HepG2 (cell line): ENCODE data around the gene SFTA2. TPM values are rescaled to one million over a fixed set of nuclear protein-coding genes. Genes with fewer than 3 reads are reported as not detected.

ENCODE experiments used
- ATAC-seq: fragments of 200-7000 bp; cut with Tn5 transposase; 3 replicates; pipeline ENCODE4 v1.9.1; 2020; ENCODE audit warnings: mild to moderate bottlenecking, moderate library complexity
- BruUV-seq: library from RNA; stranded (reverse); fragments of 400-500 nt; replicated peaks from 2 replicates; lab custom pipeline; 2021; lab: Mats Ljungman, UMichigan
- CTCF ChIA-PET: fragments of 300-600 bp; formaldehyde crosslinking; extraction: SDS; loops from one replicate; lab custom pipeline; 2021; ENCODE audit warnings: low total read pairs, inconsistent platforms, low intra/inter-chr PET ratio; lab: Yijun Ruan, JAX
- POLR2A ChIA-PET: fragments of 350-600 bp; sonication (Branson Sonifier 250); formaldehyde crosslinking; loops from one replicate; lab custom pipeline; 2020; ENCODE audit warnings: antibody characterized with exemption, inconsistent platforms; lab: Yijun Ruan, JAX
- DNase-seq: peaks from one replicate; pipeline ENCODE4 v3.0.0-alpha.2; 2015; ENCODE audit warnings: low spot score
- FAIRE-seq: peaks from 3 replicates; lab custom pipeline; 2011; peaks lifted over from hg19 to GRCh38; lab: Jason Lieb, UNC
- H2AFZ ChIP-seq: one replicate; pipeline ENCODE4 v1.6.1; 2011; ENCODE audit warnings: low read length, inconsistent platforms
- H3K27ac ChIP-seq: fragments of 300-600 bp; 3 replicates; pipeline ENCODE4 v1.8.0; 2011; ENCODE audit warnings: mixed run types, mild to moderate bottlenecking, mixed read lengths, low read length, inconsistent platforms; ENCODE audit not compliant: insufficient read depth; ENCODE audit errors: extremely low read length
- H3K27me3 ChIP-seq, 2 experiments: fragments of 200-600 bp in 1 of 2; 2 replicates in 1 of 2; 3 replicates in 1 of 2; pipeline versions ENCODE4 v1.6.0 to v1.8.0; 2011; ENCODE audit warnings: low read length in 2 of 2, mild to moderate bottlenecking in 2 of 2, moderate library complexity in 2 of 2, inconsistent platforms in 1 of 2; ENCODE audit not compliant: insufficient read depth in 2 of 2, control insufficient read depth in 1 of 2
- H3K36me3 ChIP-seq, 2 experiments: fragments of 200-600 bp in 1 of 2; replicated peaks in 1 of 2; 2 replicates in 1 of 2; 3 replicates in 1 of 2; pipeline versions ENCODE4 v1.5.1 to v1.8.0; 2011; ENCODE audit warnings: low read length in 2 of 2, inconsistent platforms in 1 of 2; ENCODE audit not compliant: insufficient read depth in 2 of 2, control insufficient read depth in 1 of 2
- H3K4me1 ChIP-seq: 2 replicates; pipeline ENCODE4 v1.5.1; 2012; ENCODE audit warnings: low read length, inconsistent platforms; ENCODE audit not compliant: insufficient read depth
- H3K4me2 ChIP-seq: 2 replicates; pipeline ENCODE4 v1.6.0; 2011; ENCODE audit warnings: low read depth, low read length, inconsistent platforms
- H3K4me3 ChIP-seq, 3 experiments: fragments of 200-600 bp in 1 of 3; sonication (generic), shearing (Covaris generic) in 1 of 3; replicated peaks in 1 of 3; 2 replicates each; pipeline ENCODE4 v1.5.1; 2011 to 2016; ENCODE audit warnings: low read length in 3 of 3, inconsistent platforms in 2 of 3, low read depth in 2 of 3, mild to moderate bottlenecking in 2 of 3, control low read depth in 1 of 3, mixed read lengths in 1 of 3; ENCODE audit not compliant: insufficient read depth in 1 of 3
- H3K79me2 ChIP-seq: one replicate; pipeline ENCODE4 v1.6.1; 2011; ENCODE audit warnings: low read length, inconsistent platforms; ENCODE audit not compliant: insufficient read depth
- H3K9ac ChIP-seq: 2 replicates; pipeline ENCODE4 v1.6.0; 2011; ENCODE audit warnings: mild to moderate bottlenecking, low read depth, low read length, inconsistent platforms; ENCODE audit not compliant: insufficient read depth
- H3K9me3 ChIP-seq: 2 replicates; pipeline ENCODE4 v1.5.1; 2012; ENCODE audit warnings: mild to moderate bottlenecking, low read length
- H4K20me1 ChIP-seq: 2 replicates; pipeline ENCODE4 v1.6.0; 2011; ENCODE audit warnings: inconsistent platforms, mild to moderate bottlenecking, low read length, moderate library complexity; ENCODE audit not compliant: insufficient read depth
- GLI4 ChIP-seq: sonication (generic); formaldehyde crosslinking; IDR thresholded peaks from 2 replicates; pipeline ENCODE4 v1.5.1; 2020; ENCODE audit warnings: missing genetic modification reagents, mild to moderate bottlenecking, moderate library complexity, borderline replicate concordance
- HNF4G ChIP-seq, 2 experiments: sonication (generic) in 1 of 2; formaldehyde crosslinking in 1 of 2; IDR thresholded peaks; 2 replicates each; pipeline versions ENCODE4 v1.4.0 to v1.6.1; 2011 to 2020; ENCODE audit warnings: borderline replicate concordance in 2 of 2, low read depth in 2 of 2, mild to moderate bottlenecking in 2 of 2, low read length in 1 of 2, missing genetic modification reagents in 1 of 2, moderate library complexity in 1 of 2
- NR3C1 ChIP-seq: sonication (generic); formaldehyde crosslinking; IDR thresholded peaks from 2 replicates; pipeline ENCODE4 v1.4.0; 2020; ENCODE audit warnings: missing genetic modification reagents
- SP2 ChIP-seq: sonication (generic); formaldehyde crosslinking; IDR thresholded peaks from 2 replicates; pipeline ENCODE4 v1.5.1; 2020; ENCODE audit warnings: mild to moderate bottlenecking, missing genetic modification reagents
- U2AF1 ChIP-seq: fragments of 200-400 bp; formaldehyde crosslinking; optimal IDR thresholded peaks from 2 replicates; pipeline ENCODE3; 2017; ENCODE audit warnings: mild to moderate bottlenecking, low read depth, low read length
- ZFP91 ChIP-seq: sonication (generic); formaldehyde crosslinking; IDR thresholded peaks from 2 replicates; pipeline ENCODE4 v1.9.0; 2022; ENCODE audit warnings: missing genetic modification reagents, mild to moderate bottlenecking, borderline replicate concordance
- ZGPAT ChIP-seq: IDR thresholded peaks from 2 replicates; pipeline ENCODE4 v1.6.1; 2016; ENCODE audit warnings: mild to moderate bottlenecking
- ZNF343 ChIP-seq: sonication (generic); formaldehyde crosslinking; IDR thresholded peaks from 2 replicates; pipeline ENCODE4 v1.4.0; 2020; ENCODE audit warnings: mild to moderate bottlenecking, missing genetic modification reagents
- WGBS: methylation state at CpG from one replicate; pipeline ENCODE4 v1.1.6; 2017; ENCODE audit warnings: low lambda C conversion rate; 5-methylcytosine and 5-hydroxymethylcytosine counted together
- in situ Hi-C: cut with HindIII; loops from 2 replicates; pipeline ENCODE4 v1.10.0; 2017; ENCODE audit warnings: low pct_unique_long_range_greater_than_20kb; ENCODE audit not compliant: extremely low pct_ligation_motif_present
- intact Hi-C: fragments of 100-400 bp; cut with micrococcal nuclease; formaldehyde crosslinking; loops from one replicate; pipeline ENCODE4 v1.10.0; 2022; ENCODE audit not compliant: unreplicated experiment
- polyA plus RNA-seq, 8 experiments: library from polyadenylated mRNA; depleted of rRNA in 3 of 8; stranded (reverse) in 7 of 8; unstranded in 1 of 8; fragments of >200 nt; fragmentation: Illumina TruSeq in 4 of 8; extraction: Trizol in 4 of 8; gene quantifications; 2 replicates each; pipeline versions ENCODE4 v1.2.1 to v1.2.3, GENCODE V29; 2011 to 2016; ENCODE audit warnings: low read depth in 4 of 8, missing spikeins in 1 of 8, mixed read lengths in 1 of 8; ENCODE audit not compliant: insufficient read depth in 1 of 8
- total RNA-seq, 5 experiments: library from RNA; depleted of rRNA; stranded (reverse); fragments of >200 nt; fragmentation: Illumina TruSeq; extraction: Trizol; gene quantifications; 2 replicates each; pipeline ENCODE4 v1.2.3, GENCODE V29; 2016; ENCODE audit warnings: low read depth in 1 of 5
- TF ChIP-seq, protein P1 (sequence below): sonication (generic); formaldehyde crosslinking; IDR thresholded peaks from 2 replicates; pipeline ENCODE4 v1.5.1; 2020; ENCODE audit warnings: mild to moderate bottlenecking, missing genetic modification reagents, moderate library complexity
- TF ChIP-seq, protein P2 (sequence below): sonication (generic); formaldehyde crosslinking; IDR thresholded peaks from 2 replicates; pipeline ENCODE4 v1.8.1; 2022; ENCODE audit warnings: mild to moderate bottlenecking, missing genetic modification reagents

The SFTA2 gene
- total and polyA plus RNA-seq, 2 of the 13 experiments (the other 11 are each of a cell fraction or from before 2014, with no cell fraction given): not detected

DNA sequence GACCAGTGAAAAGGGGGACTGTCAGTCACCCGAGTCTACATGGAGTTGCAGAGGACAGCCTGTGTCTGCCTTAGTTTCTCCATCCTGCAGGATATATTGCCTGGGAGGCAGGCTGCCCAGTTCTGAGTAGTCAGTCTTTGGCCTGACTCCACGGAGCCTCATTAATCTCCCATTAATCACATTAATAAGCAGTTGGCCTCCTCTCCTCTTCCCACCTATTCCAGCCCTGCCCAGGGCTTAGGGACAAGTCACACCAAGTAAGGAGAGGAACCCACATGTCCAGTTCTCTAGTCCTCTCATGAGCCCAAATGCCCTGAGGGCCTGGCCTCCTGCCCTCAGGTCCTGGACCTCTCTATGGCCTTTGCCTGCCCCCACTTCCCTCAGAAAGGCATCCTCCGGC lies 7.5 kb upstream of the SFTA2 start:
- BruUV-seq: no TSS peak
- H3K4me1 ChIP-seq: peaks cover 18% of the 10 kb centered on the region
- H4K20me1 ChIP-seq: no peaks in the 10 kb centered on the region
- H2AFZ ChIP-seq: no peak overlapping the region
- H3K4me2 ChIP-seq: no peak overlapping the region
- intact Hi-C loops (no loop called here), in situ Hi-C loops (no loop called here)
- H3K4me3 ChIP-seq: no peak overlapping the region
- ChIA-PET POLR2A (no interaction called here), CTCF (no interaction called here)
- no peak for DNase-seq
- H3K9ac ChIP-seq: no peak overlapping the region
- TF ChIP-seq NR3C1 (CRISPR knock-in tag): no peak
- TF ChIP-seq HNF4G (IDR thresholded peaks at IDR 0.05; ENCODE audit: borderline replicate concordance, low read depth, low read length): no peak
- TF ChIP-seq HNF4G (CRISPR knock-in tag; IDR thresholded peaks at IDR 0.05; ENCODE audit: borderline replicate concordance, low read depth): no peak
- no peak for TF ChIP-seq ZGPAT (CRISPR knock-in tag)
- no peak for TF ChIP-seq ZFP91
- TF ChIP-seq GLI4 (CRISPR knock-in tag): no peak
- TF ChIP-seq ZNF343: no peak
- no peak for TF ChIP-seq U2AF1
- TF ChIP-seq, protein P1, sequence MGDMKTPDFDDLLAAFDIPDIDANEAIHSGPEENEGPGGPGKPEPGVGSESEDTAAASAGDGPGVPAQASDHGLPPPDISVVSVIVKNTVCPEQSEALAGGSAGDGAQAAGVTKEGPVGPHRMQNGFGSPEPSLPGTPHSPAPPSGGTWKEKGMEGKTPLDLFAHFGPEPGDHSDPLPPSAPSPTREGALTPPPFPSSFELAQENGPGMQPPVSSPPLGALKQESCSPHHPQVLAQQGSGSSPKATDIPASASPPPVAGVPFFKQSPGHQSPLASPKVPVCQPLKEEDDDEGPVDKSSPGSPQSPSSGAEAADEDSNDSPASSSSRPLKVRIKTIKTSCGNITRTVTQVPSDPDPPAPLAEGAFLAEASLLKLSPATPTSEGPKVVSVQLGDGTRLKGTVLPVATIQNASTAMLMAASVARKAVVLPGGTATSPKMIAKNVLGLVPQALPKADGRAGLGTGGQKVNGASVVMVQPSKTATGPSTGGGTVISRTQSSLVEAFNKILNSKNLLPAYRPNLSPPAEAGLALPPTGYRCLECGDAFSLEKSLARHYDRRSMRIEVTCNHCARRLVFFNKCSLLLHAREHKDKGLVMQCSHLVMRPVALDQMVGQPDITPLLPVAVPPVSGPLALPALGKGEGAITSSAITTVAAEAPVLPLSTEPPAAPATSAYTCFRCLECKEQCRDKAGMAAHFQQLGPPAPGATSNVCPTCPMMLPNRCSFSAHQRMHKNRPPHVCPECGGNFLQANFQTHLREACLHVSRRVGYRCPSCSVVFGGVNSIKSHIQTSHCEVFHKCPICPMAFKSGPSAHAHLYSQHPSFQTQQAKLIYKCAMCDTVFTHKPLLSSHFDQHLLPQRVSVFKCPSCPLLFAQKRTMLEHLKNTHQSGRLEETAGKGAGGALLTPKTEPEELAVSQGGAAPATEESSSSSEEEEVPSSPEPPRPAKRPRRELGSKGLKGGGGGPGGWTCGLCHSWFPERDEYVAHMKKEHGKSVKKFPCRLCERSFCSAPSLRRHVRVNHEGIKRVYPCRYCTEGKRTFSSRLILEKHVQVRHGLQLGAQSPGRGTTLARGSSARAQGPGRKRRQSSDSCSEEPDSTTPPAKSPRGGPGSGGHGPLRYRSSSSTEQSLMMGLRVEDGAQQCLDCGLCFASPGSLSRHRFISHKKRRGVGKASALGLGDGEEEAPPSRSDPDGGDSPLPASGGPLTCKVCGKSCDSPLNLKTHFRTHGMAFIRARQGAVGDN (CRISPR knock-in tag): no peak
- TF ChIP-seq SP2: no peak
- TF ChIP-seq, protein P2, sequence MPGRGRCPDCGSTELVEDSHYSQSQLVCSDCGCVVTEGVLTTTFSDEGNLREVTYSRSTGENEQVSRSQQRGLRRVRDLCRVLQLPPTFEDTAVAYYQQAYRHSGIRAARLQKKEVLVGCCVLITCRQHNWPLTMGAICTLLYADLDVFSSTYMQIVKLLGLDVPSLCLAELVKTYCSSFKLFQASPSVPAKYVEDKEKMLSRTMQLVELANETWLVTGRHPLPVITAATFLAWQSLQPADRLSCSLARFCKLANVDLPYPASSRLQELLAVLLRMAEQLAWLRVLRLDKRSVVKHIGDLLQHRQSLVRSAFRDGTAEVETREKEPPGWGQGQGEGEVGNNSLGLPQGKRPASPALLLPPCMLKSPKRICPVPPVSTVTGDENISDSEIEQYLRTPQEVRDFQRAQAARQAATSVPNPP (CRISPR knock-in tag): no peak
- 40% methylated on average over 3 of the region's 3 CpGs for WGBS
- no peaks in the 10 kb centered on the region for H3K36me3 ChIP-seq
- no peak for FAIRE-seq
- no peaks in the 10 kb centered on the region for H3K9me3 ChIP-seq
- no peaks in the 10 kb centered on the region for H3K79me2 ChIP-seq
- peaks cover 2 to 34% of the 10 kb centered on the region in 2 experiments; a peak in 4 of 5 replicates for H3K27me3 ChIP-seq
- ATAC-seq: no peak
- H3K27ac ChIP-seq: no peak overlapping the region
